Measurements from ENCODE around the gene MASP1.

The MASP1 gene, protein sequence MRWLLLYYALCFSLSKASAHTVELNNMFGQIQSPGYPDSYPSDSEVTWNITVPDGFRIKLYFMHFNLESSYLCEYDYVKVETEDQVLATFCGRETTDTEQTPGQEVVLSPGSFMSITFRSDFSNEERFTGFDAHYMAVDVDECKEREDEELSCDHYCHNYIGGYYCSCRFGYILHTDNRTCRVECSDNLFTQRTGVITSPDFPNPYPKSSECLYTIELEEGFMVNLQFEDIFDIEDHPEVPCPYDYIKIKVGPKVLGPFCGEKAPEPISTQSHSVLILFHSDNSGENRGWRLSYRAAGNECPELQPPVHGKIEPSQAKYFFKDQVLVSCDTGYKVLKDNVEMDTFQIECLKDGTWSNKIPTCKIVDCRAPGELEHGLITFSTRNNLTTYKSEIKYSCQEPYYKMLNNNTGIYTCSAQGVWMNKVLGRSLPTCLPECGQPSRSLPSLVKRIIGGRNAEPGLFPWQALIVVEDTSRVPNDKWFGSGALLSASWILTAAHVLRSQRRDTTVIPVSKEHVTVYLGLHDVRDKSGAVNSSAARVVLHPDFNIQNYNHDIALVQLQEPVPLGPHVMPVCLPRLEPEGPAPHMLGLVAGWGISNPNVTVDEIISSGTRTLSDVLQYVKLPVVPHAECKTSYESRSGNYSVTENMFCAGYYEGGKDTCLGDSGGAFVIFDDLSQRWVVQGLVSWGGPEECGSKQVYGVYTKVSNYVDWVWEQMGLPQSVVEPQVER

GRCh38 chr3:187291512-187292132 lies at the start of gene MASP1:
TSS of gene MASP1 (minus strand) at chr3:187291737. CDS start at chr3:187291632, 105 bp downstream.
- no peak for DNase-seq (ENCODE audit: low read depth in 3 of 3)

- no peak for DNase-seq (ENCODE audit: low read depth in 3 of 3)
Measured at GRCh38 chr3:187340578-187340977, 49.0 kb upstream of the MASP1 start.

- no peak for DNase-seq (ENCODE audit: low read depth in 3 of 3)
Measured at GRCh38 chr3:187336322-187336721, 44.8 kb upstream of the MASP1 start.

- no peak for DNase-seq (ENCODE audit: low read depth in 3 of 3)
Measured at GRCh38 chr3:187334904-187335303, 43.4 kb upstream of the MASP1 start.

- no peak for DNase-seq (ENCODE audit: low read depth in 3 of 3)
Measured at GRCh38 chr3:187328691-187329090, 37.2 kb upstream of the MASP1 start.

- no peak for DNase-seq (ENCODE audit: low read depth in 3 of 3)
Measured at GRCh38 chr3:187327845-187328244, 36.3 kb upstream of the MASP1 start.

- DNase-seq (ENCODE audit: low read depth in 3 of 3): no peak
Measured at GRCh38 chr3:187325632-187326031, 34.1 kb upstream of the MASP1 start.

DNA sequence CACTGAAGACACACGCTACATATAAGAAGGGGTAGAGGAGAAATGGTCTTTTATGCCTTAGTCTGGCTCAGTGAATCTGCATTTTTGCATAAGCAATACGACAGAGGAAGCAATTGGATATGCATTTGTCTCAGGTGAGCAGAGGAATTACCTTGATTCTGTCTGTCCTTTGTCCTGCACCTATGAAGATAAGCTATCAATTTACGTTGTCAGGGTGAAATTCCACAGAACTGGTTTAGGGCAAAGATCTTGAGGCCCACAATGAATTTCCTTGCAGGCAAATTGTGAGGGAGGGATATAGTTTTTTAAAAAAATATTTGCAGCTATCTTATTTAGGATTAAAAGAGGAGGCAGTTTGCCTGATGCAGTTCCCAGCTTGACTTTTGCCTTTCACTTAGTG lies 31.6 kb upstream of the MASP1 start:
- DNase-seq (ENCODE audit: low read depth in 3 of 3): no peak

GRCh38 chr3:187322291-187322690 lies 30.8 kb upstream of the MASP1 start:
- no peak for DNase-seq (ENCODE audit: low read depth in 3 of 3)

DNA sequence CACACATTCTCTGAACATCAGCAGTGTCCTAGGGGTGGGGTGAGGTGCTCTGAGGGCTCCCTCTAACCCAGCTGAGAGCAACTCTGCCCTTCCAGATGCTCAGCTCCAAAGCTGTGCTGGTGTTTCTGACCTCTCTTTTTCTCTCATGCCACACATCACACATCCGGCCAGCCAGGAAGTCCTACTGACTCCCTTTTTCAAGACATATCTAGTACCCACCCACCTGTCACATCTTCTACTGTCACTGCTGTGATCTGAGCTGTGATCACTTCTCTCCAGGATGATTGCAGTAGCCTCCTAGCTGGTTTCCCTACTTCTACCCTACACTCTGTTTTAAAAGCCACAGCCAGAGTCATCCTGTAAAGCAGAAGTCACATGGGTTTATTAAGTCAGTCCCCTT lies 30.2 kb upstream of the MASP1 start:
- DNase-seq (ENCODE audit: low read depth in 3 of 3): no peak

DNA sequence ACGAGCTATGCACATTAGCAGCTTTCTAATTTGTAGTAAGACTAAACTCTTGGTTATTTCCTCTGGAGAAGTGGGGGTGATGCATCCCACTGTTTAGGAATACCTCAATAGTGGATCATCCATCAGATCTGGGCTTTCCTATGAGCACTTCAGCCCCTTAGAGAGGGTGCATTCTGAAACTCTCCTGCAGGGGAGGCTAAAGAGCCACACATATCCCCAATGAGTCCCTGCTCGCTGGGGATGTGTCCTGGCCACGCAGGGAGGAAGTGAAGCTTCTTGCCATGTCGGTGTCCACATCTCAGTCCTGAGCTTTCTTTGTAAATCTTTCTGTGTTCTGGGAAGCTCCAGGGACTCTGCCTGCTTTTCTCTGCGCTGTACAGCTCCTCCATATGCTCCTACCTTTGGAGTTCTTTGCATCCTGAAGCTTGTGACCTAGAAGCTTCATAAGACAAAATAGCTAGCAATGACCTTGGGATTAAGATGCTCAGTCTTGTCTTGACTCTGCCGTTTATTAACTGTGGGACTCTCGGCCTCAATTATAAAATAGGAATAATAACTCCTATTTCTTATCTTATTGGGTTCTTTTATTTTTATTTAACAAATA lies 28.3 kb upstream of the MASP1 start:
- DNase-seq (ENCODE audit: low read depth in 3 of 3): peak; percentile 23 to 39 (median 33)

DNA sequence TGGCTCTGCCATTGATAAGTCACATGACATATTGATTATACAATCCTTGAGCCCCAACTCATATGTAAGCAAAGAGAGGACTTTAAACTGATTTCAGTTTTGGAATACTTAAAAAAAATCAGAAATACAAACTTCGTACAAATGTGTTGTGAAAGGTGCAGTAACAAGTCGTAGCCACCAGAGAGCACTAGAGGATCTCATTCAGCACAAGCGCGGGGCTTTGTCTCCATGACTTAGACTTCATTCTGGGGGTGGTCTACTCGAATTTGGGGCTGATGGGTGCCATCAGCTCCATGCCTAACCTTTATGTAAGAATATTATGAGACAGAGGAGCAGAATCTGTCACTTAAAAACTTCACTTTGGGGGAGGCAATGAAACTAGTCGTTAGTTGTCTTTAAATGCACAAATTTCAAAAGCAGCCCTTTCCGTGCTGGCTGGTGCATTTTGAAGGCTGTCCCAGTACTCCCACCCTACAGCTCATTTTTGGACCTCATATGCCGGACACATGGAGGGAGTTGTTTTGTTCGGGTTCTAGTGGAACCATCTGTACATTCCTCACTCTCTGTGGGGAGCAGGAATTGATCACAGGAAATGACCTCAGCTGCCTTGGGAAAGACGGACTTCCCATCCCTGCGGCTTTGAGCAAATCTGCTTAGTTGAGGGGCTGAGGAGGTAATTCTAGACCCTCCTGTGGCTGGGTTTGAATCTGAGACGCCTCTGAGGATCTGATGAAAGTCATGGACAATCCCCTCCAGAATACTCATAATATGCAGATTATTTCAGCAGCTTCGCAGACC lies 27.5 kb upstream of the MASP1 start:
- DNase-seq (ENCODE audit: low read depth in 3 of 3): peak in 2 of 3 donors; percentile 2 to 15

GRCh38 chr3:187315872-187316271 lies 24.3 kb upstream of the MASP1 start:
- no peak for DNase-seq (ENCODE audit: low read depth in 3 of 3)

GRCh38 chr3:187314176-187314575 lies 22.6 kb upstream of the MASP1 start:
- no peak for DNase-seq (ENCODE audit: low read depth in 3 of 3)

GRCh38 chr3:187310954-187311470 lies 19.5 kb upstream of the MASP1 start:
- no peak for DNase-seq (ENCODE audit: low read depth in 3 of 3)

DNA sequence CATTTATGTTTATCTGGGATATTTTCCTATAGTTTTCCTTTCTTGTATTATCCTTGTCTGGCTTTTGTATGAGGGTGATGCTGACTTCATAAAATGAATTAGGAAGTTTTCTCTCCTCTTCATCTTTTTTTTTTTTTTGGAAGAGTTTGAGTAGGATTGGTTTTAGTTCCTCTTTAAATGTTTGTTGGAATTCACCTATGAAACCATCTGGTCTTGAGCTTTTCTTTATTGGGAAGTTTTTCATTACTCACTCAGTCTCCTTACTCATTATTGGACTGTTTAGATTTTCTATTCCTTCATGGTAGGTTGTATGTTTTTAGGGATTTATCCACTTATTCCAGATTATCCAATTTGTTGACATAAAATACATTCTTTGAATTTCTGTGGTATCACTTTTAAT lies 18.7 kb upstream of the MASP1 start:
- no peak for DNase-seq (ENCODE audit: low read depth in 3 of 3)

DNA sequence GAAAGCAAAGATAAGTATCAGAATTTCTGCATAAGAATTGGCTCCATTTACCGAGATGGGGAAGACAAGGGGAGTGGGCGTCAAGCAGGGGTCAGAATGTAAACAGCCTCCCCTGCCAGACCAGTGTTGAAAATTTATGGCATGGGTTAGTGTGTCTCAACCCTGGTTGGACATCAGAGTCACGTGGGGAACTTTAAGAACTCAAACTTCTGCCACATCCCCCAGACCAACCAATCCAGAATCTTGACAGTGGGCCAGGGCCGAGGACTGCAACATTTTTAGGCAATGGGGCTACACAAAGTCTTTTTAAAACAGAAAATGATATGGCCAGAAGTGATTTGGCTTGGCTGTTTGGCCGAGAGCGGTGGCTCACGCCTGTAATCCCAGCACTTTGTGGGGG lies 14.3 kb upstream of the MASP1 start:
- no peak for DNase-seq (ENCODE audit: low read depth in 3 of 3)

GRCh38 chr3:187299611-187300010 lies 8.1 kb upstream of the MASP1 start:
- no peak for DNase-seq (ENCODE audit: low read depth in 3 of 3)

DNA sequence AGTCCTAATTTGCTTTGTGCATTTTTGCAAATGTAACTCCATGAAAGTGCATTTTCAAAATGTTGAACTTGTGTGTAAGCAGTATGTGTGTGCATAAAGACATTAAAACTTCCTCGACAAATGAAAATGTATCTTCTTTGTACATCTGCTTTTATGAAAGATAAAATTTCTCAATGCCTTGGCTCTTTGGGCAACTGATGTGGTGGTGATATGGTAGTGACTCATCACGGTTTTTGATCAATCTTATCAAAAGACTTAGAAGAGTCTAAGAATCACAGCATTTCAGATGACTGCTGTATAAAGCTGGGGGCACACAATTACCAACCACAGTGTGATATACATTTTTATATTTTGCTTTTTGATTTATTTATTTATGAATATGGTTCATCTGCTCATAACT lies 5.4 kb upstream of the MASP1 start:
- no peak for DNase-seq (ENCODE audit: low read depth in 3 of 3)

- DNase-seq (ENCODE audit: low read depth in 3 of 3): no peak
Measured at GRCh38 chr3:187296058-187296457, 4.5 kb upstream of the MASP1 start.

GRCh38 chr3:187295316-187296034 lies 3.9 kb upstream of the MASP1 start:
- DNase-seq (ENCODE audit: low read depth in 3 of 3): no peak
